HG03342 (cell line): ENCODE data around the gene DPEP1.
"Not testable (repeated sequence)": the region's sequence is repeated elsewhere in the genome, so short reads cannot be mapped to it uniquely, and the experiment has no call there.

ENCODE experiments used
- ATAC-seq: cut with Tn5 transposase; IDR thresholded peaks from one replicate; pipeline ENCODE4 v1.9.1; 2021; ENCODE audit warnings: mild to moderate bottlenecking, moderate library complexity; ENCODE audit not compliant: unreplicated experiment

The DPEP1 gene

GRCh38 chr16:89613231-89613953 lies at the start of gene DPEP1:
DPEP1 (plus strand) TSS chr16:89613642; CDS start chr16:89630411, 16,769 bp downstream.
- ATAC-seq = no peak

DNA sequence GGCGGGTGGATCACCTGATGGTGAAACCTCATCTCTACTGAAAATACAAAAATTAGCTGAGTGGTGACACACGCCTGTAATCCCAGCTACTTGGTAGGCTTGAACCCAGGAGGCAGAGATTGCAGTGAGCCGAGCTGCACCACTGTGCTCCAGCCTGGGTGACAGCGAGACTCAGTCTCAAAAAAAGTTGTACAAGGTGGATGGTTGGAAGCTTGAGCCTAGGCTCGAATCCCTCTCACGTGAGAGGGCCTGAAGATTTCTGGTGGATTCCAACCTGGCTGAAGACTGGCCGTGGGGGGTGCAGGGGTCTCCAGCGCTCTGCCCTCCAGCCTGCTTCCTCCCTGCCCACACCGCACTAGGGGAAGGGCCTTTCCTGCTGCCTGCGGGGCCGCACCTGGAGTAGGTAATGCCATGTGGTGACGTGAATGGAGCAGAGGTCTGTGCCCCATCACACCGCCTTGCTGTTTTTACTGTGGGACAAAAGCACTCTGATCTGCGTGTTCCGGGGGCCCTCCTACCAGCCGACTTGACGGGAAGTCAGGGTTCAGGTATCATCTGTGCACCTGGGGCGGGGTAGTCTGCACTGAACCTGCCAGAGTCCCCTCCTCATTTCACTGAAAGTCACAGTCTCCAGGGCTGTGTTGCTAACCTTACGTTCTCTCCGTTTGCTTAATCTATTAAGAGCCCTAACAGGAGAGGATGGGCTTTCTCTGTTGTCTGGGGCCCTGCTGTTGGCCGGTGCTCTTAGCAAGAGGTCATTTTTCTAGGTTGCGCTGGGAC lies 48.8 kb upstream of the DPEP1 start:
- ATAC-seq = no peak

GRCh38 chr16:89565256-89565505 lies 48.3 kb upstream of the DPEP1 start:
- ATAC-seq = no peak

GRCh38 chr16:89565506-89566372 lies 47.7 kb upstream of the DPEP1 start:
- no peak for ATAC-seq

GRCh38 chr16:89567656-89568594 lies 45.5 kb upstream of the DPEP1 start:
- ATAC-seq = no peak

GRCh38 chr16:89569506-89570341 lies 43.7 kb upstream of the DPEP1 start:
- no peak for ATAC-seq

DNA sequence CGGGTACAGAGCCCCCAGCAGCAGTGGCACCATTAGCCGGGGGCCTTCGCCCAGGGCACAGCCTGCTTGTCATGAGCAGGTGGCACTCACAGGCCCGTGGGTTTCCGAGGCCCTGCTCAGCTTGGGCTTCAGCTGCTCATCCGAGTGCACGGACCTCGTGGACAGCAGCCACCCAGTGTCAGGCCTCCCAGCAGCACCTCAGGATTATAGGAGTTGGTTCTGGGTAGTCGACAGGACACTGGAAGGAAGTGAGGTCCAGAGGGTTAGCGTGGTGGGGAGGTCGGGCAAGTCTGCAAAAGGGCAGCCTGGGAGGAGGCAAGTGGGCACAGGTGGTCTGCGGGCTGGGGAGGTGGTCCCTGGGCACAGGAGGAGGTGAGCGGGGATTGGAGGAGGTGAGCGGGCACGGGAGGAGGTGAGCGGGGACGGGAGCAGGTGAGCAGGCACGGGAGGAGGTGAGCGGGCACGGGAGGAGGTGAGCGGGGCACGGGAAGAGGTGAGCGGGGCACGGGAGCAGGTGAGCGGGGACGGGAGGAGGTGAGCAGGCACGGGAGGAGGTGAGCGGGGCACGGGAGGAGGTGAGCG lies 43.0 kb upstream of the DPEP1 start:
- no peak for ATAC-seq

DNA sequence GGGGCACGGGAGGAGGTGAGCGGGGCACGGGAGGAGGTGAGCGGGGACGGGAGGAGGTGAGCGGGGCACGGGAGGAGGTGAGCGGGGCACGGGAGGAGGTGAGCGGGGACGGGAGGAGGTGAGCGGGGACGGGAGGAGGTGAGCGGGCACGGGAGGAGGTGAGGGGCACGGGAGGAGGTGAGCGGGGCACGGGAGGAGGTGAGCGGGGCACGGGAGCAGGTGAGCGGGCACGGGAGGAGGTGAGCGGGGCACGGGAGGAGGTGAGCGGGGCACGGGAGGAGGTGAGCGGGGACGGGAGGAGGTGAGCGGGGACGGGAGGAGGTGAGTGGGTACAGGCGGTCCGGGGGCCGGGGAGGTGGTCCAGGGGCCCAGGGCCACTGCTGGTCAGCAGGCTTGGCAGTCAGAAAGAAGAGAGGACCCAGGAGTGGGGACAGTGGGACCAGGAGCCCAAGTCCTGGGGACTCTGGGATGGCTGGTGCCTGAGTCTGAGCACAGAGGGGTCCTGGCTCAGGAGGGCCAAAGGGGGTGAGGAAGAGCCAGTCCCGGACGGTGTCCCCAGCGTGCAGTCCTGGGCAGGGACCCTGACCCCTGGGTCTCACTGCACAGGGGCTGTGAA lies 42.4 kb upstream of the DPEP1 start:
- ATAC-seq = not testable (repeated sequence)

- ATAC-seq = no peak
Measured at GRCh38 chr16:89571636-89572035, 41.8 kb upstream of the DPEP1 start.

- no peak for ATAC-seq
Measured at GRCh38 chr16:89572073-89572484, 41.4 kb upstream of the DPEP1 start.

GRCh38 chr16:89572485-89573205 lies 40.8 kb upstream of the DPEP1 start:
- no peak for ATAC-seq

- ATAC-seq = no peak
Measured at GRCh38 chr16:89573826-89574680, 39.4 kb upstream of the DPEP1 start.

DNA sequence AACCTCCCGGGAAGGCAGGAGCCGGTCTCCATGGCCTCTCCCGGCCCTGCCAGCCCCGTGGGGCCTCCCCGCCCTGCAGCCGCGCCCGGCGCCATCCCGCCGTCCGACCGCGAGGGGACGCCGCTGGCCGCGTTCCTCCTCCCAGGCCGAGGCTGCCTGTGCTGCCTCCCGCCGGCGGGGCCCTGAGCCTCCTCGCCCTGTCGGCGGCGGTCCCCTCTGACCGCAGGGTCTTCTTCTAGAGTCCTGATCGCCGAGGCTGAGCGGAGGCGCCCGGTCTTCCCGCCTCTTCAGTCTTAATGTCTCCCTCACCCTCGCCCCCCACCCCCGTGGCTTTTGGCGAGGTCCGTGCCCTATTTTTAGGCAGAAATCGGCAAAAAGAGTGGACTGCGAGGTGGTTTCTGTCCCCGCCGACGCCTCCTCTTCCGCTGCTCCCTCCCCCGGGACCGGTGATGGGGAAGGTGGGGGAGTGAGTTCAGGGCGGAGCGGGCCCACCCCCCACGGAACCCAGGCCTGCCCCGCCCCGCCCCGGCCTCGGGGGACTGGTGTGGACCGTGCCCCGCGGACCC lies 38.7 kb upstream of the DPEP1 start:
- no peak for ATAC-seq

DNA sequence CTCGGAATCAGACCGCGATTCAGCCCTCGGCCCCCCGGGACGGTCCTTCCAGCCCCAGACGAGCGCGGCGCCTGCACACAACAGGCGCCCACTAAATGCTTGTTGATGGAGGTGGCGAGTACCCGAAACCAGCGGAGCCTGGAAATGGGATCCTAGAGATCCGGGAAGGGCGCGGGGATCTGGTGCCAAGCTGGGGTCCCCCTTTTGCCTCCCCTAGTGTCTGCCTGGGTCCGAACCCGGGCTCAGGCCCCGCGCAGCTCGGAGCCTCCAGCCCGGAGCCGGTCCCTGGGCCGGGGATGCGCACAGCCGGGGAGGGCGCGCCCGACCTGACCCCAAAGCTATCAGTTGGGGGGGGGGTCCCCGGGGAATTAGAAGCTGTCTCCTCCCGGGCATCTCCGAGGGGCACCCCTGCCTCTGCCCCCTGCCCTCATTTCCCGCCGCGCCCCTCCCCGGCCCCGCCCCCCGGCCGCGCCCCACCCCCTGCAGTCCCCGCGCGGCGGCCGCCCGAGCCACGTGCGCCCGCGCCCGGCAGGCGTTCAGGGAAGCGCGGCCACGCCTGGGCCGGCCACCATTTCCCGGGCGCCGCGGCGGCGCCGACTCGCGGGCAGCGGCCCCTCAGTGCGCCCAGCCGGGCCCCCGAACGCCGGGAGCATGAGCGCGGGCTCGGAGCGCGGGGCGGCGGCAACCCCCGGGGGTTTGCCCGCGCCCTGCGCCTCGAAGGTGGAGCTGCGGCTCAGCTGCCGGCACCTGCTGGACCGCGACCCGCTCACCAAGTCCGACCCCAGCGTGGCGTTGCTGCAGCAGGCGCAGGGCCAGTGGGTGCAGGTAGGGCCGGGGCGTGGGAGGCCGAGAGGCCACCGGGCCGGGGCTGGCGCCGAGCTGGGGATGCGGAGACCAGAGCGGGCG lies 37.9 kb upstream of the DPEP1 start, which contains the start of gene CPNE7:
Gene CPNE7, plus strand, starts transcription at position 512 of the 906 bp plus-strand sequence. Its CDS starts 140 bp downstream, at position 652.
- no peak for ATAC-seq

DNA sequence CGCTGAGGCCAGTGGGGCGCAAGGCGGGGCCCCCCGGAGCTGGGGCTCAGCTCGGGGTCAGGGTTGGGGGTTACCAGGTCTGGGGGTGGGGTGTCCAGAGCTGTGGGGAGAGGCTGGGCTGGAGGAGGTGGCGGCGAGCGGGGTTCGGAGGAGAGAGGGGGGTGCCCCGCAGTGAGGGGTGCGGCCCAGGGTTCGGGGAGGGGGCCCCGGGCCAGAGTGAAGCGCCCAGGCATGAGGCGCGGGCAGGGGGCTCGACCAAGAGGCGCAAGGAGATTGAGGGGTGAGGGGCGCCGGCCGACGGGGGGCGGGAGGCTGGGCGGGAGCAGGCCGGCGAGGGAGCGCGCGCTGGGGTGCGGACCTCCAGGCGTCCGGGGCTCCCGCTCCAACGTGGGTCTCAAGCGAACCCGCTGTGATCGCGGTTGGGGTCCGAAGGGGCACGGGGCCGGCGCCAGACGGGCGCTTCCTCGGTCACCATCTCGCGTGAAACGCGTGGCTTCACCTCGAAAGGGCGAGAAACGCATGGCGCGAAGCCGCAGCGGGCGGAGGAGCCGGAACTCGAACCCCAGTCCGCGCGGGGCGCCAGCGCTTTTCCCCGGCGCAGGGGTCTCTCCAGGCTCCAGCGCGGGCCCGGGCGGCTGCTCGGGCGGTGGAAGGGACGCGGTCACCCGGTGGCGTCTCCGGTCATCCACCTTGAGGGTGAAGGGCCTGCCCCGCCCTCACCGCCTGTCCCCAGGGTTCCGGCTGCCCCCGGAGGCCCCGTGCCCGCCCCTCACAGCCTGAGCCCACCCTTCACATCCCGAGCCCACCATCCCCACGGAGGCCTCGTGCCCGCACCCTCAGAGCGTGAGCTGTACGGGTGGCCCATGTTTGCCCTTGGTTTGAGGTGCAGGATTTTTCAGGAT lies 37.0 kb upstream of the DPEP1 start:
- no peak for ATAC-seq
